HL-60/S4 treated with phorbol 12-myristate 13-acetate at 8.2 ng/mL for 4 days and 3 days (cell line): Measurements from ENCODE around the gene FAM174C.

Source experiments
- in situ Hi-C: fragments of 300-500 bp; cut with MboI; formaldehyde crosslinking; loops from 2 replicates; pipeline ENCODE4 v1.15.0; 2022; ENCODE audit warnings: low sequenced_read_pairs

Gene FAM174C

DNA sequence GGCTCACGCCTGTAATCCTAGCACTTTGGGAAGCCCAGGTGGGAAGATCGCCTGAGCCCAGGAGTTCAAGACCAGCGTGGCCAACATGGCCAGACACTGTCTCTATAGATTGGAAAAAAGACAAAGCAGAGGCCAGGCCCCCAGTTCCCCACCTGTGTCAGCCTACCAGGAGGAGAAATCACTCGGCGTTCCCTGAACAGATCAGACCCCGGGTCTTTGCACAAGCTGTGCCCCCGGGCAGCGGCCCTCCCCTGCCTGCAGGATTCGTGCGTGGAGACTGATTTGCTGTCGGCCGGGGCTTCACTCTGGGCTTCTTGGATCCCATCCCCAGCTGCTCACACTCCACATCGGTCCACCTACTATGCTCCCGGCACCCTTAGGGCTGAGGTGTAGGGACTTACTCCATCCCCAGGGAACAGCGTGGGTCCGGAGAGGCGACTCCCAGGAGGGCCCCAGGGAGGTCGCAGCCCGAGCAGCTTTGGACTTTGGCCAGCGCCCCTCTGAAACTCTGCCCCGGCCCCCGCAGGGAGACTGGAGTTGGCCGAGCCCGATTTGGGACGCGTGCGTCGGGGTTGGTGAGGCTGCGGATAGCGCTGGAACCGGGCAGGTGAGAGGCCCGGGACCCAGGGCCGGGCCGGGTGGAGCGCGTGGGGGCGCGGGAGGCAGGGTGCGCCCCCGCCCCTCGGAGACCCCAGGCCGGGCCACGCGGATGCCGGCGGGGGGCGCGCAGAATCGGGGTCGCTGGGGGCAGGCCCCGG is 9.8 kb downstream of the FAM174C start:
- in situ Hi-C loops, result no loop called here

DNA sequence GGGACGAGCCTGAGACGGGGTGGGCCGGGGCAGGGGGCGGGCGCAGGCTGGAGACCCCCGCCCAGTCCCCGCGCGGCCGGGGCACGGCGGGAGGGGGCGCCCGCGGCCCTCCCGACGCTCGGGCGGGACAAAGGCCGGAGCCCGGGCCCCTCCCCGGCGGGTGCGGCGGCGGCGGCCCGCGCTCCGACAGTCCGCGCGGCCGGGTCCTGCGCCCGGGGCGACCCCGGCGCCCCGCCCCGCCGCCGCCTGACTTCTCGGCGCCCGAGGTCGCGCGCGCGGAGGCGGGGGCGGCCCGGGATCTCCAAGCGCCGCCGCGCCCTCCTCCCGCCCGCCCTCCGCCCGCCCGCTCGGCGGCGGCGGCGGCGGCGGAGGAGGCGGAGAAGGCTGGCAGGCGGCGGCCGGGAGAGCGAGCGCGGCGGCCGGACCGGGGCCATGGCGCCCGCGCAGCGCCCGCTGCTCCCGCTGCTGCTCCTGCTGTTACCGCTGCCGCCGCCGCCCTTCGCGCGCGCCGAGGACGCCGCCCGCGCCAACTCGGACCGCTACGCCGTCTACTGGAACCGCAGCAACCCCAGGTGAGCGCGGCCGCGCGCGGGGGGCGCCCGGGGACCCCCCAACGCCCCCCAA is 10.5 kb downstream of the FAM174C start, which contains the start of gene EFNA2:
TSS of gene EFNA2 (plus strand) at position 137 of the 624 bp plus-strand sequence. CDS start at position 433, 296 bp downstream.
- in situ Hi-C loops, result no loop called here

DNA sequence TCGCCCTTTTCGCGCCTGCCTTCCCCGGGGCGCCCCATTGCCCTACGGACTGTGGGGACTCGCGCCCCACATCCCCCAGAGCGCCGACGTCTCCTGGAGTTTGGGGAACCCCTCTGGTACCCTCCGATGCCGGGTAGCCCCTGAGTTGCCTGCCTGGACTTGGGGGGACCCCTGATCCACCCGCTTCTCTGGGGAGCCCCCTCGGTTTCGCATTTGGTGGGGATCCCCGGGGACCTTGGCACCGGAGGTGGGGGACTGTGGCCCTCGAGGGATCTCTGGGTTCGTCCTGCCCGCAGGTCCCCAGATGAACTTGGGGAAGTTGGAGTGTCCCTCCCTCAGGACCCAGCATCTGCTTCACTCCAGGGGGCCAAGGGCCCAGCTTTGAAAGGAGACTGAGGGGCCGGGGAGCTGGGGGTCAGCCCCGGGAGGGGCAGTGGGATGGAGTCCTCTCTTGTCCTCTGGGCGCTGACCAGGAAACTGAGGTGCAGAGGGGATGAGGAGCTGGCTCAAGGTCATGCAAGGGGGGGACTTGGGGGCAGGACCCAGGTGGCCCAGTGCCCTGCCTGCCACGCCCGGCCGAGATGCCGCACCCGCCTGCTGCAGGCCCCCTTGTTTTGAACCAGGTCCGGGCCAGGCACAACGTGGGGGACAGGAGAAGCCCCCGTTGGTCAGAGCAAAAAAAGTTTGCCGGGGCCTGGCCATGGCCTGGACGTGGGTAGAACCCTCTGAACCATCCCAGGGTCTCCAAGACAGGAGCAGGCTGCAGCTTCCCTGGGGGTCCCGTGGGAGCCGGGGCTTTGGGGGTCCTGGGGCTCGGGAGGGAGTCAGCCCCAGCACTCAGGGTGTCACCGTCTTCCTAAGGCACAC is 11.4 kb downstream of the FAM174C start:
- in situ Hi-C loops, result no loop called here

DNA sequence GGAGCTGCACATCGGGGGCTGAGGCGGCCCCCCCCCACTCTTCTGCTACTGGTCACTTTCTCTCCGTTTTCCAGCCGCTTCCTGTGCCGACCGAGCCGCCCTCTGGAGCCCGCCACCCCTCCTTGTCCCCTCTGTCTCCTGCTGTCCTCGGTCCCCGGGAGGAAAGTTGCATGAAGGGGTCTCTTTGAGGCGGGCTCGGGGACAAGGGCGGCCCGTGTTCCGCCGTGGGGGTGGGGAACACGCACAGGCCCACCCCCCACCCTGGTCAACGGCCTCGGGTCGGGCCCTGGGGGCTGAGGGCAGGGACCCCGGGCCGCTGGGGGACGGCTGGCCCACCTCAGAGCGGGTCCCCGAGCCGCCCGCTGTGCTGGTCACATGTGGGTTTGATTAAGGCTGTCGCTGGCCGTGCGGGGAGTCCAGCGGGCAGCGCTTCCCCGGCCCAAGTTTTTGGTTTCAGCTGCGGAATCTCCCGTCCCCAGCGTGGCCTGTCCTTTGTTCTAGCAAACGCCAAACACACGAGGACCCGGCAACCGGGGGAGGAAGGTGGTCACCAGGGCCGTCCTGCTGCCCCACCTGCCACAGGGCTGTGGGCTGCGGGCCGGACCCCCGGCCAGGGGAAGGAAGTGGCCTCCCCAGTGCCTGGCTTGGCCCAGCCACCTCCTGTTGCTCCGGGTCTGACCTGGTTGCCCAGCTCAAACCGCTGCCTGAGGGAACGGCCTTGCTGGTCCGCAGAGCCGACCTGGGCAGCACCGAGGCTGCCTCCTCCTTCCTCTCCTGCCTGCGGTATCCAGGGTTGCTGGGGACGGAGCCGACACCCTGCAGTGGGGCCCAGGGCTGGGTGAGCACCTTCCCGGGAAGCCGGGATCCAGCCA is 12.3 kb downstream of the FAM174C start:
- in situ Hi-C loops, result no loop called here

DNA sequence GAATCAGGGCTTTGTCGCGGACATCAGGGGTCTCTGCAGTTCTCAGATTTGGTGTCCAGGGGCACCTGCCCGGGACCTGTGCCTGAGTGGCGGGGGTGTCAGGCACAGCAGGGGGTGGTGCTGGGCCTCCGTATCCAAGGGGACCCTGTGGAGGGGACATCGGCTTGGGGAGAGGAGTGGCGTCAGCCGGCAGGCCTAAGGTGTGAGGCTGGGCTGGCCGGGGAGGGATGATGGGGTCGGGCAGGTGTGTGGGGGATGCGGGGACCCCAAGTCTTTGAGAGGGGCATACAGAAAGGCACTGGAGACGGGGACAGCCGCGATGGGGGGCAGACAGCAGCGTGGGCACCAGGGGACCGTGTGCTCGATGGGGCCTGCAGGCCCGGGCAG is 12.9 kb downstream of the FAM174C start:
- in situ Hi-C loops, result no loop called here

DNA sequence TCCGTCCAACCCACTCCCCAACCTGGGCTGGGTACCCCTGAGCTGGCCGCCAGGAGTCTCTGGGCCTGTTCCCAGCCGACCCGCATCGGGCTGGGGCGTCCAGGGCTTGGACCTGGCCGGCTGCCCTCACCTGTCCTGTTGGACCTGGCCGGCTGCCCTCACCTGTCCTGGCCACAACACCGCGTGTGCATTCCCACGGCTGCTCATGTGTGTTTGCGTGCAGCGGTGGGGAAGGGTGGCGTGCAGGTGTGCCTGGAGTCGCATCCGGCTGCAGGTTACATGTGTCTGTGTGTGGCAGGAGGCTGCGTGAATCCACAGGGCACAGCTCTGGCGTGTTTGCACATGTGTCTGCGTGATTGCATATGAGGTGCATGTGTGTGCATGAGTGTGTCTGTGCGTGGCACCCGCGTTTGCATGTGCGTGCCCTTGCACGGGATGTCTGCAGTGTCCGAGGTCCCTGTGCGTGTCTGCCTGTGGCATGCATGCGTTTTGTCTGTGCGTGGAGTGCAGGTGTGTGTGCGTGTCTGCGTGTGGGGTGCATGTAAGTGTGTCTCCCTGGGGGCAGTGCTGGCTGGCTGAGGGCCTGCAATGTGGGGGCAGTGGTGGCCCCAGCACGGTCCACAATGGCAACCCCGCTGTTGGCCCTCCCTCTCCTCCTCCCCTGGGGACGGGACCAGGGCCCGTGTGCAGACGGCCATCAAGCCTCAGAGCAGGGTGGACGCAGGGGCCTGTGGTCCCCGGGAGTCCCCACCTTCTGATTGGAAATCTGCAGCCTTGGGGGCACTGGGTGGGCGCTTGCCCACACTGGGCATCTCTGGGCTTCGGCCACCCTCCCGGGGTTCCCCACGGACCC is 13.7 kb downstream of the FAM174C start:
- in situ Hi-C loops, result no loop called here

DNA sequence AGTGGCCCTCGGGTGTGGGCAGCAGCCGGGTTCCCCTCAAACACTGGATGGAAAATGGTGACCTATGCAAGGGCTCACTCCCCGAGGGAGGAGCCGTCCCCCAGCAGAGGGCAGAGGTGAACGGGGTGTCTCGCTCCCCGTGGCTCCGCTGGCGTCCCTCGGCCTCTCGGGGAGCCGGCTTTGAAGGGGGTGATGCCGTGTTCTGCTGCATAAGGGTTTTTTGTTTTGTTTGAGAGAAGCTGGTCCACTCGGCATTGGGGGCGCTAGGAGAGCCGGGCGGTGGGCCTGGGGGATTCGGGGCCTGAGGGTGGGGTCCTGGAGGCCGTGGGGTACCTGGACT is 14.3 kb downstream of the FAM174C start:
- in situ Hi-C loops, result no loop called here

DNA sequence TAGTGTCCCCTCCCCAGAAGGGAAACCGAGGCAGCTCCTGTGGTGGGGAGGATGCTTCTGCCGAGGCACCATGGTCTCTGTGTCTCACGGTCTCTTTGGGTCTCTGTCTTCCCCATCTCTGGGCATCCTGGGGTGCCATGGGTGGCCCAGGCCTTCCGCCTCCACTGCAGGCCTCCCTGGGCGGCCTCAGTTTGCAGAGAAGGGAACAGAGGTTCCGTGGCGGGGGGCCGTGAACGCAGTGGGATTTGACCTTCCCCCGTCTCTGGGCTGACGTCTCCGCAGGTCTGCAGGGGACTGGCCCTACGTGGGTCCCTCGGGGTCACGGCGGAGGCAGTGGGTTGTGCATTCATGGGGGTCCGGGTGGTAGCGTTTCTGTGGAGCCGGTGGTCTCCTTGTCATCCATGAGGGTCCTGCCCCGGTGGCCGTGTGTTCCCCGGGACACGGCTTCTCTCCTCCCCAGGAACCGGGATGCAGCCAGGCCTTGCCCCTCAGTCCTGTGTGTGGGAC is 14.9 kb downstream of the FAM174C start:
- in situ Hi-C loops, result no loop called here

DNA sequence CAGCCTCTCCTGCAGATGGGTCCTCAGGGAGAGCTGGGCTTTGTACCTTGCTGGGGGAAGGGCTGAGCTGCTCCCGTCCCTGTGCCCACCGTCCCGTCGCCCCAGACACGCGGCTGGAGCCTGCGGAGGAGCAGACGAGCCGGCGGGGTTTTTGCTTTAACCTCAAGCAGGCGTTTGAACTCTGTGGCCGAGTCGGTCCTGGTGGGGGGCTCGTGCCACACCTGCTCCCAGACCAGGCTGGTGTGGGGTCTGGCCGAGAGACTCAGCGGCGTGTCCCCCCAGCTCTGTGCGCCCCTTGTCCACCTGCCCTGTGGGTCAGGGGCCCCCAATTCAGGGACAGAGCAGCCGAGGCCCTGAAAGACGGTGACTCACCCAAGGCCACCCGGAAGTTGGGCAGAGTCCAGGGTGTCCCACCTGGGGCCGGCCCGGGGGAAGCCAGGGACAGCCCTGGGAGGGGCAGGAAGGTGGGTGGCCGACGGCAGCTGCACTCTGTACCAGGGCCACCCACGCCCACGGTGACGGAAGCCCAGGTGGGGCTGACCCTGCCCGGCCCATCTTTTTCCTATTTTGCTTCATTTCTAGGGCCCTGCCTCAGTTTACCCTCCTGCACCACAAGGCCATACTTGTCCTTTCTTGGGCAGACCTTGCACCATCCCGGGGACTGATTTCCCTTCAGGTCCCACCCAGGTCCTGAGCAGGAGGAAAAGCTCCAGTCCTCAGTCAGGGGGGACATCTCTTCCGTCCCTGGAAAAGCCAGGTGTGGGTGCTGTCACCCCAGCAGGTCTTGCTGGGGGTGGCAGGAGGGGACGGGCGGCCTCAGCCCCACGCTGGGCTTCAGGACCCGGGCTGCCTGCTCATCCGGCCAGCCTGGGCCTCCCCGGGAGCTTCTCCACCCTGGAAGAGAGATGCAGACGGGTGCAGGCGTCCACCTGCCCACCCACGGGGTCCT is 15.6 kb downstream of the FAM174C start:
- in situ Hi-C loops, result no loop called here

DNA sequence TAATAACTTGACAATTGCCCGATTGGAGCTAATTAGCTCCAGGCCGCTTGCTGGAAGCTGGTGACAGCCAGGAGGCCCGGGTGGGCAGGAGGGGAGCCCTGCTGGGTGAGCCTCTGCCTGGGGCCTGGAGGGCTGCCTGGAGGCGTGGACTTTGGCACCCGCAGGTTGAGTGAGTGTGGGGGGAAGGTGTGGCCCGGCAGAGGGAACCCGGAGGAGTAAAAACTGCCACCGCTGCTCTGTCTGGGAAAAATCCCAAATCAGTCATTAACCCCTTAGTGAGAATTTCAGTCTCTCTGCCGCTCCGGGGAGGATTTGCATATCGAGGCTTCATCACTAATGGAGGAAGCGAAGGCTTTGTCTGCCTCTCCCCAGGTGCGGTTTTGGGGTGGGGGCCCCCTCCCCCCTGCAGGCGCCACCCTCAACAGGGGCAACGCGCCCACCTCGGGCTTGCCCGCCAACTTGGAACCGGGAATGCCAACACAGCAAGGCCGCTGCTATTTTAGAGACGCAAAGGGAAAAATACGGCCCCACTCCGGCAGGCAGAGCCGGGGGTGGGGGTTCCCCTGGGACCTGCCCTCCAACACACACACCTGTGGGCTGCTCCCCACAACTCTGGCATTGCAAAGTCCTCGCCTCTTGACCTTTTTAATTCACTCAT is 16.6 kb downstream of the FAM174C start:
- in situ Hi-C loops, result no loop called here

DNA sequence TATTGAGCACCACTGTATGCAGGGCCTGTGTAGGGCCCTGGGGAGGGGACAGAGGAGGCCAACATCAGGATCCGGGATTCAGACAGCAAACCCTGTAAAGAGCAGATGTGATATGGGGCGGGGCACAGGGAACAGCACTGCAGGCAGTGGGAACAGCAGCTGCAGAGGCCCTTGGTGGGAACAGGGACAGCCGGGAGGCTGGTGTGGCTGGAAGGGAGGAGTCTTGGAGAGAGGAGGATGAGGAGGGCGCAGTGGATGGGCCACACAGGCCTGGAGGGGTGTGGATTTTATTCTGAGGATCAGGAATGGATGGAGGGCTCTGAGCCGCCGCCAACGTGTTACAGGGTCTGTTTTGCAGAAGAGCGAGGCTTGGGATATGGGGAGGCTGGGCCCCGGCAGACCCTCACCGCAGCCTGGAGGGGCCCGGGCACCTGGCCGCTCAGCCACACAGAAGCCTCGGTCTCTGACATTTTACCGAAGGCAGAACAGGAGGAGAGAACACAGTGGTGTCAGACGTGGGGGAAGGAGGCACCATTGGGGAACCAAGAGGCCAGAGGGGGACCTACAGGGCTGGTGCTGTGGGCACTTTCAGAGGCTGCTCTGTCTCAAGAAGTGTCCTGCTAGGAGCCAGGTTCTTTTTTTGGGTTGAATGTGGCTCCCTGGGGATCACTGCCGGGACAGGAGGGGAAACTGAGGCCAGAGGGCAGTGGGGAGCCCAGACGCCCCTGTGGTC is 17.3 kb downstream of the FAM174C start:
- in situ Hi-C loops, result no loop called here

DNA sequence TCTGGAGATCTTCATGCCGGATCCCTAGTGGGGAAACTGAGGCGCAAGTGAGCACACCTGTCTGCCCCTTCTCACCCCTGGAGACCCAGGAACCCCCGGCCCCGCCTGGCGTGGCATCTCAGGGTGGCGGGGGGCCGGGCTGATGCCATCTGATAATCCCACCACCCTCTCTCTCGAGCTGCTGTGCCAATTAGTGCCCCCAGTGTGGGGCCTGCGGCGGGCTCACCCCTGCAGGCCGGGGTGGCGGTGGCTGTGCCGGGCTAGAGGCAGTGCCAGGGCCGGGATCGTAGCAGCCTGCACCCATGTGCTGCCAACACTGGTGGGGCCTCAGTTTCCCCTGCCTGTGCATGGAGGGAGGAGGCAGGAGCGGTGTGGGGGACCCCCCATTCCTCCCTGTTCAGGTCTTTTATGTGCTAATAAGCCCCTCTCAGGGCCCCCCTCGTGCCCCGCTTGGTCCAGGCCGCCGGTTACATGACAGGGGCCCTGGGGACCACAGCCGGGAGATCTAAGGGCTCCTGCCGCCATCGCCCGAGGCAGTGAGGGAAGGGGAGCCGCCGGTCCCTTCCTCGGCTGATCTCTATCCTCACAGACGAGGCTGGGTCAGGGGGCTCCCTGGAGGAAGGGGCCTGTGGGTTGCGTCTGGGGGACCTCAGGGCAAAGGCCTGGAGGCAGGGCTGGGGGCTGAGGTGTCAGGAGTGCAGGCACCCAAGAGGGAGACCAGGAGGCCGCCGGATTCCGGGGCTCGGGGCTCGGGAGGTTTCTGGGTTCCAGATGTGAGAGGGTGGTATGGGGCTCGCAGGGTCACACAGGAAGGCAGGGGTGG is 18.7 kb downstream of the FAM174C start:
- in situ Hi-C loops, result no loop called here

DNA sequence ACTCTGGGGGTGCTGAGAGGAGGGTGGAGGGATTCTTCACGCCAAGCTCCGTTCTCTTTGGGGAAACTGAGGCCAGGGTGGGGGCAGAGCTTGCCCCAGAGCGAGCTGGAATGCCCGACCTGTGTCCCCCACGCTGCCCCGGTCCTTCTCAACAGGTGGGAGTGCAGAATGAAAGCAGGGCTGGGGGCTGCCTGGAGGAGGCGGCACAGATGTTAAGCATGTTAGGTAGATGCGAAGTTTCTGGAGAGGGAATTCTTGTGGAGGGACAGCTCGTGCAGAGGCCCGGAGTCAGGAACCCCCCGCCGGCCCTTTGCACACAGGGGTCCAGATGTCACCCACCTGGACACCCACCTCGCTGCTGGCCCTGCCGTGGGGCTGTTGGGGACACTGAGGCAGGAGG is 19.4 kb downstream of the FAM174C start:
- in situ Hi-C loops, result no loop called here

DNA sequence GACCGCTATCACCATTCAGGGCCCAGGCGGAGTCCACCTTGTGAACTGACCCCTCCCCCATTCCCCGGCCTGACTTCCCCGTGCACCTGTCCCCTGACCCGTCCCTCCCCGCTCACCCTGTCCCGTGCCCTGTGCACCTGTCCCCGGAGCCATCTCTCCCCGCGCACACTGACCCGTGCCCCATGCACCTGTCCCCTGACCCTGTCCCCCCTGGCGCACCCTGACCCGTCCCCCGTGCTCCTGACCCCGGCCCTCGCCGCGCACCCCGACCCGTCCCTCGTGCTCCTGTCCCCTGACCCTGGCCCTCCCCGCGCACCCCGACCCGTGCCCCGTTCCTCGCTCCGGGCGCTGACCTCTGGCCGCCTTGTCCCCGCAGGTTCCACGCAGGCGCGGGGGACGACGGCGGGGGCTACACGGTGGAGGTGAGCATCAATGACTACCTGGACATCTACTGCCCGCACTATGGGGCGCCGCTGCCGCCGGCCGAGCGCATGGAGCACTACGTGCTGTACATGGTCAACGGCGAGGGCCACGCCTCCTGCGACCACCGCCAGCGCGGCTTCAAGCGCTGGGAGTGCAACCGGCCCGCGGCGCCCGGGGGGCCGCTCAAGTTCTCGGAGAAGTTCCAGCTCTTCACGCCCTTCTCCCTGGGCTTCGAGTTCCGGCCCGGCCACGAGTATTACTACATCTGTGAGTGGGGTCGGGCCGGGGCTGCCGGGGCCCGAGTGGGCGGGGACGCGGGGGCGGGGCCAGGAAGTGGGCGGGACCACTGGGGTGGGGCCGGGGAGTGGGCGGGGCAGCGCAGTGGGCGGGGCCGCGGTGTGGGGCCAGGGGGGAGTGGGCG is 20.1 kb downstream of the FAM174C start:
- in situ Hi-C loops, result no loop called here

DNA sequence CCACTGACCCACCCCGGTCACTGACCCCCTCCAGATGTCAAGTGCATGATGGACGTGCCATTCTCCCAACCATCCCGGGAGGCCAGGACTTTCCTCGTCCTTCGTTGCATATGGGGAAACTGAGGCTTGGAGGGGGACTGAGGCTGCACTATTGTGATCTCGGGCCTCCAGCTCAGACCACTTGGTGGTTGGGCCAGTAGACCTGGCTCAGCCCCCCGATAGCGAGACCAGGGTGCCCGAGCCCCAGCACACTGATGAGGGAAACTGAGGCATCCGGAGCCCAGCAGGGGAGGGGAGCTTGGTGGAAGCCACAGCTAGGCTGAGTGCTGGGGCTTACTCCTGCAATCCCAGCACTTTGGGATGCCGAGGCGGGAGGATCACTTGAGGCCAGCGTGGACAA is 20.7 kb downstream of the FAM174C start:
- in situ Hi-C loops, result no loop called here
